WTC11 (cell line): ENCODE results near the gene OSBPL7. TPM values are rescaled to one million over a fixed set of nuclear protein-coding genes. Genes with fewer than 3 reads are reported as not detected.

Source experiments
- ATAC-seq: fragments of 200-7000 bp; cut with Tn5 transposase; 2 replicates; pipeline ENCODE4 v1.10.0; 2021; ENCODE audit warnings: mild to moderate bottlenecking, moderate library complexity
- CTCF ChIA-PET: fragments of 300-600 bp; sonication (Branson Sonifier 250); formaldehyde crosslinking; loops from one replicate; lab custom pipeline; 2021; ENCODE audit warnings: antibody characterized with exemption; lab: Charles Lee
- POLR2A ChIA-PET: fragments of 350-600 bp; sonication (Branson Sonifier 250); formaldehyde crosslinking; loops from one replicate; lab custom pipeline; 2021; ENCODE audit warnings: antibody characterized with exemption; lab: Charles Lee
- DNase-seq: peaks from one replicate; pipeline ENCODE4 v3.0.0; 2021; ENCODE audit warnings: low spot score
- H3K27ac Mint-ChIP-seq: 2 replicates; pipeline ENCODE4 v1.8.0; 2021; ENCODE audit warnings: mixed read lengths
- H3K27me3 Mint-ChIP-seq: 2 replicates; pipeline ENCODE4 v1.8.0; 2021; ENCODE audit warnings: low read depth, mild to moderate bottlenecking, moderate library complexity, mixed read lengths
- H3K36me3 Mint-ChIP-seq: 2 replicates; pipeline ENCODE4 v1.8.0; 2021; ENCODE audit warnings: mixed read lengths
- H3K4me1 Mint-ChIP-seq: 2 replicates; pipeline ENCODE4 v1.8.0; 2022; ENCODE audit warnings: mixed read lengths
- H3K4me3 Mint-ChIP-seq: 2 replicates; pipeline ENCODE4 v1.8.0; 2021; ENCODE audit warnings: mild to moderate bottlenecking, moderate library complexity, mixed read lengths
- H3K9me3 Mint-ChIP-seq: 2 replicates; pipeline ENCODE4 v1.8.0; 2021; ENCODE audit warnings: mixed read lengths
- ATF1 ChIP-seq: sonication (generic); formaldehyde crosslinking; IDR thresholded peaks from 2 replicates; pipeline ENCODE4 v1.8.1; 2023; ENCODE audit warnings: mild to moderate bottlenecking, moderate library complexity, missing genetic modification reagents
- ATF3 ChIP-seq: sonication (generic); formaldehyde crosslinking; conservative IDR thresholded peaks from 2 replicates; pipeline ENCODE4 v1.8.1; 2022; ENCODE audit warnings: mild to moderate bottlenecking, missing genetic modification reagents
- CREB1 ChIP-seq: sonication (generic); formaldehyde crosslinking; IDR thresholded peaks from 2 replicates; pipeline ENCODE4 v1.8.0; 2023; ENCODE audit warnings: mild to moderate bottlenecking, missing genetic modification reagents
- CREM ChIP-seq: sonication (generic); formaldehyde crosslinking; IDR thresholded peaks from 2 replicates; pipeline ENCODE4 v1.8.1; 2022; ENCODE audit warnings: mild to moderate bottlenecking, missing genetic modification reagents, moderate library complexity
- ERG ChIP-seq: fragments of 250-450 bp; sonication (Bioruptor Pico); IDR thresholded peaks from 2 replicates; pipeline ENCODE4 v1.8.0; 2021; ENCODE audit warnings: mild to moderate bottlenecking
- IRF1 ChIP-seq: sonication (generic); formaldehyde crosslinking; IDR thresholded peaks from 2 replicates; pipeline ENCODE4 v1.8.0; 2023; ENCODE audit warnings: missing genetic modification reagents
- NFATC4 ChIP-seq: fragments of 250-450 bp; sonication (Bioruptor Pico); IDR thresholded peaks from 2 replicates; pipeline ENCODE4 v1.9.0; 2021; ENCODE audit warnings: mild to moderate bottlenecking
- NFE2L1 ChIP-seq: sonication (generic); formaldehyde crosslinking; IDR thresholded peaks from 2 replicates; pipeline ENCODE4 v1.8.1; 2023; ENCODE audit warnings: missing genetic modification reagents
- SMAD3 ChIP-seq: sonication (generic); formaldehyde crosslinking; IDR thresholded peaks from 2 replicates; pipeline ENCODE4 v1.8.0; 2022; ENCODE audit warnings: missing genetic modification reagents, mild to moderate bottlenecking, borderline replicate concordance
- SMAD4 ChIP-seq: sonication (generic); formaldehyde crosslinking; IDR thresholded peaks from 2 replicates; pipeline ENCODE4 v1.8.0; 2022; ENCODE audit warnings: mild to moderate bottlenecking, missing genetic modification reagents
- ZBTB21 ChIP-seq: sonication (generic); formaldehyde crosslinking; IDR thresholded peaks from 2 replicates; pipeline ENCODE4 v1.8.1; 2023; ENCODE audit warnings: mild to moderate bottlenecking, missing genetic modification reagents, borderline replicate concordance
- ZNF138 ChIP-seq: sonication (generic); formaldehyde crosslinking; conservative IDR thresholded peaks from 2 replicates; pipeline ENCODE4 v1.8.1; 2022; ENCODE audit warnings: mild to moderate bottlenecking, moderate library complexity, missing genetic modification reagents
- ZNF317 ChIP-seq: sonication (generic); formaldehyde crosslinking; IDR thresholded peaks from 2 replicates; pipeline ENCODE4 v1.8.1; 2023; ENCODE audit warnings: low read depth, mild to moderate bottlenecking, moderate library complexity, missing genetic modification reagents, borderline replicate concordance
- ZNF396 ChIP-seq: fragments of 250-450 bp; sonication (Bioruptor Pico); IDR thresholded peaks from 2 replicates; pipeline ENCODE4 v1.8.0; 2021; ENCODE audit warnings: mild to moderate bottlenecking, moderate library complexity, borderline replicate concordance
- ZNF532 ChIP-seq: fragments of 250-450 bp; sonication (Bioruptor Pico); IDR thresholded peaks from 2 replicates; pipeline ENCODE4 v1.9.0; 2021; ENCODE audit warnings: mild to moderate bottlenecking, borderline replicate concordance
- ZNF671 ChIP-seq: fragments of 250-450 bp; sonication (Bioruptor Pico); IDR thresholded peaks from 2 replicates; pipeline ENCODE4 v1.8.0; 2021; ENCODE audit warnings: mild to moderate bottlenecking
- total RNA-seq: library from RNA; stranded (reverse); gene quantifications from 3 replicates; pipeline ENCODE4 v1.2.3, GENCODE V29; 2021
- TF ChIP-seq, protein P1 (sequence below): sonication (generic); formaldehyde crosslinking; IDR thresholded peaks from 2 replicates; pipeline ENCODE4 v1.8.1; 2023; ENCODE audit warnings: mild to moderate bottlenecking, missing genetic modification reagents
- TF ChIP-seq, protein P2 (sequence below): sonication (generic); formaldehyde crosslinking; IDR thresholded peaks from 2 replicates; pipeline ENCODE4 v1.8.1; 2023; ENCODE audit warnings: mild to moderate bottlenecking, moderate library complexity, missing genetic modification reagents

OSBPL7 gene
- total RNA-seq, 1 experiment from 2014 or later: 13.5 TPM

DNA sequence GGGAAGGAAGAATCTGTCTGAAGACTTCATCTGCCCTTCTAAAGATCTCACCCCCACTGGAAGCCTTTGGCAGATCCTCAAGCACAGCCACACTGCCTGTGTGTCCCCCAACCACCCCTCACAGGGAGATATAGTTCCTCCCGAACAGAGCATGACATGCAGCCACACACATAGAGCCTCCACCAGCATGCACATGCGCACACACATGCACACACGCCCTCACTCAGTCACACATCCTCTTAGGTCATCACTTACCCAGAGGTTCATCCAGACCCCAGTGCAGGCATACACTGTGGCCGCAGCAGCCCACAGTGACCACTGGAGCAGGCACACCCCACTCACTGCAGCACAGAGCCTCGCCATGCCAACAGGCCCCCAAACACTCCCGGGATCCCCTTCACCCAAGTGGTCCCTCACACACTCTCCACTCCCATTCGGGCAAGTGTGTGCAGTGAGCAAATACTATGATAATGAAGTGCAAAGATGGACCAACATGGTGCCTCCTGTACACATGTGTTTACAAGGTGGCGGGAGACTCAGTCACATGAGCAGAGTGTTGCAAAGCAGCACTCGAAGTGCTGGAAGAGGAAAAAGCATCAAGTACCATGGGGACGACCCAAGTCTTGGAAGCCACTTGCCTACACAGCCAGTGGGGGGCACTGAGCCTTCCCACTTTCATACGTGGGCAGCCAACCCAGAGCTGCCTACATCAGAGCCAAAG is 46.4 kb upstream of the OSBPL7 start (continued):
- no peak for TF ChIP-seq ZNF532 (CRISPR knock-in tag)
- TF ChIP-seq SMAD4 (CRISPR knock-in tag): no peak
- no peak for TF ChIP-seq CREM (CRISPR knock-in tag)
- no peak for TF ChIP-seq ATF3 (CRISPR knock-in tag)
- no peak for TF ChIP-seq CREB1 (CRISPR knock-in tag)
- TF ChIP-seq NFATC4 (CRISPR knock-in tag): no peak
- TF ChIP-seq, all 79 proteins: peak for 0

DNA sequence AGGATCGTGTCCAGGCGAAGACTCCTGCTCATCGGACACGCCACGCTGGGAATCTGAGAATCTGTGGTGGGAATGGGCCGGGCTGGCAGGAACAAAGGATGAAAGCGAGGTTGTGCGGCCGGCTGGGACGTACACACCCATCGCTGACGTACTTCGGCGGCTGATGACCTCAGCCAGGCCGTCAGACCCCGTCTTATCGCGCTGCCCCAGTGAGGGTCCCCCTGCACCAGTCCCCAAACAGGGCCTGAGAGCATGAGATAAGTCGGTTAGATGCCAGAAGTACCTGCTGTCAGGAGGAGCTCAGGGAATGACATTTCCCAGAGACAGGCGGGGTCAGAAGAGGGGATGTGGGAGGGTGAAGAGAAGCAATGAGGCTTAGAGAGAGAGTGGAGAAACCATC is 45.3 kb upstream of the OSBPL7 start:
- Mint-ChIP-seq H3K4me3 (no peak overlapping the region), H3K9me3 (no peaks in the 10 kb centered on the region), H3K4me1 (peaks cover 28% of the 10 kb centered on the region), H3K36me3 (no peaks in the 10 kb centered on the region), H3K27me3 (peaks cover 71% of the 10 kb centered on the region), H3K27ac (no peak overlapping the region)
- TF ChIP-seq ZNF396 (no peak), NFE2L1 (CRISPR knock-in tag) (no peak)
- ATAC-seq (no peak), DNase-seq (no peak)
- POLR2A ChIA-PET: no interaction called here
- CTCF ChIA-PET: interaction anchor here (1.0 to 8.7 kb wide), 2 partner anchors 19 to 23 kb away, joined by 4 to 94 read pairs; no protein-coding TSS in a partner anchor

- H3K27me3 Mint-ChIP-seq: peaks cover 56% of the 10 kb centered on the region
- DNase-seq (no peak), ATAC-seq (no peak)
- peaks cover 15% of the 10 kb centered on the region for H3K4me1 Mint-ChIP-seq
- ChIA-PET POLR2A (no interaction called here), CTCF (interaction anchor here (1.1 kb wide), 1 partner anchor 18 kb away, joined by 7 read pairs; no protein-coding TSS in a partner anchor)
- H3K4me3 Mint-ChIP-seq: no peak overlapping the region
- no peaks in the 10 kb centered on the region for H3K36me3 Mint-ChIP-seq
- H3K27ac Mint-ChIP-seq: no peak overlapping the region
- no peaks in the 10 kb centered on the region for H3K9me3 Mint-ChIP-seq
- TF ChIP-seq ZNF532 (CRISPR knock-in tag) (no peak), CREM (CRISPR knock-in tag) (no peak), ZNF671 (no peak), ERG (no peak), SMAD3 (CRISPR knock-in tag) (no peak), ZNF317 (CRISPR knock-in tag) (no peak), ATF1 (CRISPR knock-in tag) (no peak), ZBTB21 (no peak), ZNF138 (CRISPR knock-in tag) (no peak), IRF1 (CRISPR knock-in tag) (no peak)
- TF ChIP-seq, protein P1, sequence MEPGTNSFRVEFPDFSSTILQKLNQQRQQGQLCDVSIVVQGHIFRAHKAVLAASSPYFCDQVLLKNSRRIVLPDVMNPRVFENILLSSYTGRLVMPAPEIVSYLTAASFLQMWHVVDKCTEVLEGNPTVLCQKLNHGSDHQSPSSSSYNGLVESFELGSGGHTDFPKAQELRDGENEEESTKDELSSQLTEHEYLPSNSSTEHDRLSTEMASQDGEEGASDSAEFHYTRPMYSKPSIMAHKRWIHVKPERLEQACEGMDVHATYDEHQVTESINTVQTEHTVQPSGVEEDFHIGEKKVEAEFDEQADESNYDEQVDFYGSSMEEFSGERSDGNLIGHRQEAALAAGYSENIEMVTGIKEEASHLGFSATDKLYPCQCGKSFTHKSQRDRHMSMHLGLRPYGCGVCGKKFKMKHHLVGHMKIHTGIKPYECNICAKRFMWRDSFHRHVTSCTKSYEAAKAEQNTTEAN (CRISPR knock-in tag): no peak
- TF ChIP-seq, protein P2, sequence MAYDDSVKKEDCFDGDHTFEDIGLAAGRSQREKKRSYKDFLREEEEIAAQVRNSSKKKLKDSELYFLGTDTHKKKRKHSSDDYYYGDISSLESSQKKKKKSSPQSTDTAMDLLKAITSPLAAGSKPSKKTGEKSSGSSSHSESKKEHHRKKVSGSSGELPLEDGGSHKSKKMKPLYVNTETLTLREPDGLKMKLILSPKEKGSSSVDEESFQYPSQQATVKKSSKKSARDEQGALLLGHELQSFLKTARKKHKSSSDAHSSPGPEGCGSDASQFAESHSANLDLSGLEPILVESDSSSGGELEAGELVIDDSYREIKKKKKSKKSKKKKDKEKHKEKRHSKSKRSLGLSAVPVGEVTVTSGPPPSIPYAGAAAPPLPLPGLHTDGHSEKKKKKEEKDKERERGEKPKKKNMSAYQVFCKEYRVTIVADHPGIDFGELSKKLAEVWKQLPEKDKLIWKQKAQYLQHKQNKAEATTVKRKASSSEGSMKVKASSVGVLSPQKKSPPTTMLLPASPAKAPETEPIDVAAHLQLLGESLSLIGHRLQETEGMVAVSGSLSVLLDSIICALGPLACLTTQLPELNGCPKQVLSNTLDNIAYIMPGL (CRISPR knock-in tag): no peak
These were observed 43.2 kb upstream of the OSBPL7 start for GRCh38 chr17:47864791-47865216.
